VCaP (cell line): ENCODE measurements around the gene GSK3A.

Experiments
- H3K27ac ChIP-seq: fragments of 450-650 bp; 2 replicates; pipeline ENCODE4 v1.5.1; 2017
- TF ChIP-seq, protein P1 (sequence below): fragments of 450-650 bp; conservative IDR thresholded peaks from 2 replicates; pipeline ENCODE4 v1.5.1; 2017; ENCODE audit warnings: mild to moderate bottlenecking, moderate library complexity

The GSK3A gene

GRCh38 chr19:42224940-42225717 lies 17.3 kb downstream of the GSK3A start:
- TF ChIP-seq, protein P1, sequence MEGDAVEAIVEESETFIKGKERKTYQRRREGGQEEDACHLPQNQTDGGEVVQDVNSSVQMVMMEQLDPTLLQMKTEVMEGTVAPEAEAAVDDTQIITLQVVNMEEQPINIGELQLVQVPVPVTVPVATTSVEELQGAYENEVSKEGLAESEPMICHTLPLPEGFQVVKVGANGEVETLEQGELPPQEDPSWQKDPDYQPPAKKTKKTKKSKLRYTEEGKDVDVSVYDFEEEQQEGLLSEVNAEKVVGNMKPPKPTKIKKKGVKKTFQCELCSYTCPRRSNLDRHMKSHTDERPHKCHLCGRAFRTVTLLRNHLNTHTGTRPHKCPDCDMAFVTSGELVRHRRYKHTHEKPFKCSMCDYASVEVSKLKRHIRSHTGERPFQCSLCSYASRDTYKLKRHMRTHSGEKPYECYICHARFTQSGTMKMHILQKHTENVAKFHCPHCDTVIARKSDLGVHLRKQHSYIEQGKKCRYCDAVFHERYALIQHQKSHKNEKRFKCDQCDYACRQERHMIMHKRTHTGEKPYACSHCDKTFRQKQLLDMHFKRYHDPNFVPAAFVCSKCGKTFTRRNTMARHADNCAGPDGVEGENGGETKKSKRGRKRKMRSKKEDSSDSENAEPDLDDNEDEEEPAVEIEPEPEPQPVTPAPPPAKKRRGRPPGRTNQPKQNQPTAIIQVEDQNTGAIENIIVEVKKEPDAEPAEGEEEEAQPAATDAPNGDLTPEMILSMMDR = no peak
- no peak overlapping the region for H3K27ac ChIP-seq

- TF ChIP-seq, protein P1 = no peak
- peak overlapping the region; percentile 95 for H3K27ac ChIP-seq
Measured at GRCh38 chr19:42220751-42221097, 21.7 kb downstream of the GSK3A start.

DNA sequence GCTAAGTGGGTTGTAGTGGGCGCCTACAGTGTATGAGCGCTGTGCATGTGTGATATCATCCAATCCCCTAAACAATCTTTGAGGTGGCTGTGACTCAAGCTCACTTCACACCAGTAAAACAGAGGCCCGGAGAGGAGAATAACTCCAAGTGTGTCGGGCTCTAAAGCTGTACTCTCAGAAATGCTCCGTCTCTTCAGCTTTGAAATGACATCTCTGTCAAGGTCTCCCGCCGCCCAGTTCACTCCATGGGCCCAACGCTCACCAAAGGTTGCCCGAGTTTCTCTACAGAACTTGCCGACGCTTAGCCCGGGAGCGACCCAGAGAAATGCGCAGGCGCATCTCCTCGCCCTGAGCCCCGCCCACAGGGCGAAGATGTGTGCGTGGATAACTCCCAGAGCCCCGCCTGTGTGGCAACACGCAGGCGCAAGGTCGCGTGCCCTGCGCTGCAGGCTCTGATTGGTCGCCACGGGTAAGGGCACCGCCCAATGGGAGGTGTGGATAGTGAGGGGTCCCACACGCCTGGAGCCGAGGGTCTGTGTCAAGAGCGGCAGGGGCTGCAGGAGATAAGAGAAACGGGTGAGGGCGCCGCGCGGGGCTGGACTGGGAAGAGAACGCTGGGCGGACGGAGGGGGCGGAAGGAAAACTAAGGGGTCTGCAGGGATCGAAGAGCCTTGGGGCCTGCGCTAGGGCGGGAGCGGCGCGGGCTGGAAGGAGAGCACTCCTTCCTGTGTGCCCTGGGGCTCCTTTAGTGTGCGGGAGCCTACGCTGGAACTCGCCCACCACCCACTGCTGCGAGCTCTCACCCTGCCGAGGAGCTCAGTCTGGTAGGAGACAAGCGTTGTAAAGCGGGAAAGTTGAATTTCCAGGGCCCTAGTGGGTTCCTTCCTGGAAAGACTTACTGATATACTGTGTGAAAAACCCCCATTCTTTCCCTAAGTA lies 22.3 kb downstream of the GSK3A start, which contains the start of gene ZNF526:
Gene ZNF526 (plus strand): TSS at position 501 of the 939 bp plus-strand sequence. CDS start 4,092 bp downstream, outside the sequence.
- TF ChIP-seq, protein P1 = no peak
- peak within 1 kb of the TSS; percentile 95 for H3K27ac ChIP-seq

DNA sequence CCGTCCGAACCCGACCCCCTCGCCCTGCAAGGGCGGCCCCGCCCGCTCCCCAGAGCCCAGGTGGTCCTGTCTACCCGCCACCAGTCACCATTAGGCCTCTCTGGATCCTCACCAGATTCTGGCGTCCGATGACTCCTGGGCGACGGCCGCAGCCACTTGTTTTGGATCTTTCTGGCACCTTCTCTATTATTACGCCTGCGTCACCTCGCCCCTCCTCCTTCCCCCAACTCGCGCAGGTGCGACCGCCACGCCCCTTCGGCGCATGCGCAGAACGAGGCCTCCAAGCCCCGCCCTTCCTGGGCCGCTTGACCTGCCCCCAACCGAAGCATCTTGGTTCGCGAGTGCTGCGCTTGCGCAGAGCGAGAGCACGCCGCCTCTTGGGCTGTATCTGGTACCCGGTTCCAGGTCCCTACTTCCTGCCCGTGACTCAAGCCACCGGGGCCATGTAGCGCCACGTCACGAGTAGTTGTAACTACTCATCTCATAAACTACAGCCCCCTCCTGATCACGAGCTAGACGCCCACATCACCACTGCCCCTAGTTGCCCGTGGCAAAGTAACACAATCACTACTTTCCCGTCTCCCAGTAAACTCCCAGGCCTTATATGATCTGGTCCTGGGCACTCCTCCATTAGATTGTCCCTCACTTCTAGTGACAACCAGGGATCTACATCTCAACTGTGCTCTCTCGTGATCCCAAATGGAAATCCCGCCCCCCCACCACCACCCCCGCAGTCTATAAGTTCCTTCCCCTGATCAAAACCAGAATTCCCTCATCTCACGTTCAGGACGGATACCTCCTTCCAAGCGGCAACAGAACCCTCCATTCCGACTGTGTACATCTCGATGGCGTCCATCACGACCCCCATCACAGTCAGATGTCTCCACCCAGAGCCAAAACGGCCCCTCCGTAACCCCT lies 24.6 kb downstream of the GSK3A start, which contains the start of gene DEDD2:
Gene DEDD2 (minus strand): TSS at position 158 of the 918 bp plus-strand sequence. CDS start 670 bp downstream, outside the sequence.
- TF ChIP-seq, protein P1 = no peak
- peak within 1 kb of the TSS; percentile 95 for H3K27ac ChIP-seq

GRCh38 chr19:42216653-42217519 lies 25.5 kb downstream of the GSK3A start:
- peak overlapping the region; percentile 95 for H3K27ac ChIP-seq
- TF ChIP-seq, protein P1 = no peak

DNA sequence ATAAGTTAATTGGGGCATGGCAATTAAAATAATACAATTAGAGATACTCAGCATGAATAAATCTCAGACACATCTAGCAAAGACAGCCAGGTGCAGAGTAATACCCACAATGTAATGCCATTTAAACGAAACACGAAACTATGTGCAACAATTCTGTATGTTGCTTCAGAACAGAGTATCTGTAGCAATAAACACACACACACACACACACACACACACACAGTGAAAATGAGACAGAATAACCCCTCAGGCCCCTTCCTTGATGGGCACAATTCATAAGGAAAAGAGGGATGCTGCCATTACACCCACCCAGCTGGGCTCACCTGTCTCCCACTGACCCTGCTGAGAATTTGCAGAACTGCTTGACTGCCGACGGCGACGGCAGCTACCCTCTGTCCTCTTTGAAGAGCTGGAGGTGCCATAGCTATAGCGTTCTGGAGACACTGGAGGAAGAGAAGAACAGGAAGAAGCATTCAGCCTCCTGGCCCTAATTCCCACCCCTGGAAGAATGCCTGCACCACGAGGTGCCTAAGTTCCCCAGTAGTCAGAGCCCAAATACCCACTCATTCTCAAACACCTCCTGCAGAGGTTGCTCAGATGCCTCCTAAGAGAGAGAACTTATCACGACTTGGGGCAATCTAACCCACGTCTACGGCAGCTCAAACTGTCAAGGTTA lies 27.5 kb downstream of the GSK3A start:
- peak overlapping the region; percentile 95; the same call in 1 of the 2 replicates for H3K27ac ChIP-seq
- TF ChIP-seq, protein P1 = no peak
